Measurements from ENCODE around the gene DPPA3. TPM values are rescaled to one million over a fixed set of nuclear protein-coding genes. Genes with fewer than 3 reads are reported as not detected.
"Not testable (repeated sequence)": the region's sequence is repeated elsewhere in the genome, so short reads cannot be mapped to it uniquely, and the experiment has no call there.

DPPA3 gene
- total RNA-seq, 4 donors from 2014 or later = not detected

DNA sequence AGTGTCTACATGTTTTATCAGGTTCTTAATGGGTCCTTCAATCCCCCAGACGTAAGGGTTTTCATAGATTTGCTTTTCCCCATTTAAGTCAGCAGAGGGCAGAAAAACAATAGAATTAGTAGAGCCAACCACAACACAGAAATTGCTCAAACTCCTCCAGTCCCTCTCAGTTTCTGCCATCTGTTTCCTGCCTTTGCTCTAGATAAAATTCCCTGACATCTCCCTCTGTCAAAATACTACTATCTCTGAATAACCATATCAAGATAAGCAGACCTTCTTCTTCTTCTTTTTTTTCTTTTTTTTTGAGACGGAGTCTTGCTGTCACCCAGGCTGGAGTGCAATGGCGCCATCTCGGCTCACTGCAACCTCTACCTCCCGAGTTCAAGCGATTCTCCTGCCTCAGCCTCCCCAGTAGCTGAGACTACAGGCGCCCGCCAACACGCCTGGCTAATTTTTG lies 33.8 kb upstream of the DPPA3 start:
- DNase-seq; H3K4me1 ChIP-seq; intact Hi-C loops (cut with DNase I; ENCODE audit: low total_unique reads); H3K27me3 ChIP-seq; H3K27ac ChIP-seq; H3K36me3 ChIP-seq; H3K4me3 ChIP-seq; H3K9me3 ChIP-seq: not testable (repeated sequence)
- TF ChIP-seq, protein P1, sequence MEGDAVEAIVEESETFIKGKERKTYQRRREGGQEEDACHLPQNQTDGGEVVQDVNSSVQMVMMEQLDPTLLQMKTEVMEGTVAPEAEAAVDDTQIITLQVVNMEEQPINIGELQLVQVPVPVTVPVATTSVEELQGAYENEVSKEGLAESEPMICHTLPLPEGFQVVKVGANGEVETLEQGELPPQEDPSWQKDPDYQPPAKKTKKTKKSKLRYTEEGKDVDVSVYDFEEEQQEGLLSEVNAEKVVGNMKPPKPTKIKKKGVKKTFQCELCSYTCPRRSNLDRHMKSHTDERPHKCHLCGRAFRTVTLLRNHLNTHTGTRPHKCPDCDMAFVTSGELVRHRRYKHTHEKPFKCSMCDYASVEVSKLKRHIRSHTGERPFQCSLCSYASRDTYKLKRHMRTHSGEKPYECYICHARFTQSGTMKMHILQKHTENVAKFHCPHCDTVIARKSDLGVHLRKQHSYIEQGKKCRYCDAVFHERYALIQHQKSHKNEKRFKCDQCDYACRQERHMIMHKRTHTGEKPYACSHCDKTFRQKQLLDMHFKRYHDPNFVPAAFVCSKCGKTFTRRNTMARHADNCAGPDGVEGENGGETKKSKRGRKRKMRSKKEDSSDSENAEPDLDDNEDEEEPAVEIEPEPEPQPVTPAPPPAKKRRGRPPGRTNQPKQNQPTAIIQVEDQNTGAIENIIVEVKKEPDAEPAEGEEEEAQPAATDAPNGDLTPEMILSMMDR (IDR thresholded peaks at IDR 0.05) = peak in 1 of 4 experiments; percentile 43

DNA sequence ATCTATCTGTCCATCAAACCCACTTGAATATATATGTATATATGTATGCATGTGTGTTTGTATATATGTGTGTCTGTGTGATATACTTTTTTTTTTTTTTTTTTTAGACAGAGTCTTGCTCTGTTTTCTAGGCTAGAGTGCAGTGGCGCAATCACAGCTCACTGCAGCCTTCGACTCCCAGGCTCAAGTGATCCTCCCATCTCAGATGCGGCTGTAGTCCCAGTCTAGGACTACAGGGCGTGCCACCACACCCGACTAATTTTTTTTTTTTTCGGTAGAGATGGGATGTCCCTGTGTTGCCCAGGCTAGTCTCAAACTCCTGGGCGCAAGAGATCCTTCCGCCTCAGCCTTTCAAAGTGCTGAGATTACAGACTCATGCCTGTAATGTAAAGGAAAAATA lies 32.5 kb upstream of the DPPA3 start:
- H3K27me3 ChIP-seq = no peaks in the 10 kb centered on the region
- DNase-seq = no peak
- no peaks in the 10 kb centered on the region for H3K4me1 ChIP-seq
- no peak overlapping the region for H3K27ac ChIP-seq
- TF ChIP-seq, protein P1 (IDR thresholded peaks at IDR 0.05) = no peak
- no peak for TF ChIP-seq POLR2A (IDR thresholded peaks at IDR 0.05)
- no peak overlapping the region for H3K4me3 ChIP-seq
- intact Hi-C loops (cut with DNase I; ENCODE audit: low total_unique reads) = no loop called here
- no peaks in the 10 kb centered on the region for H3K9me3 ChIP-seq
- no peaks in the 10 kb centered on the region for H3K36me3 ChIP-seq

DNA sequence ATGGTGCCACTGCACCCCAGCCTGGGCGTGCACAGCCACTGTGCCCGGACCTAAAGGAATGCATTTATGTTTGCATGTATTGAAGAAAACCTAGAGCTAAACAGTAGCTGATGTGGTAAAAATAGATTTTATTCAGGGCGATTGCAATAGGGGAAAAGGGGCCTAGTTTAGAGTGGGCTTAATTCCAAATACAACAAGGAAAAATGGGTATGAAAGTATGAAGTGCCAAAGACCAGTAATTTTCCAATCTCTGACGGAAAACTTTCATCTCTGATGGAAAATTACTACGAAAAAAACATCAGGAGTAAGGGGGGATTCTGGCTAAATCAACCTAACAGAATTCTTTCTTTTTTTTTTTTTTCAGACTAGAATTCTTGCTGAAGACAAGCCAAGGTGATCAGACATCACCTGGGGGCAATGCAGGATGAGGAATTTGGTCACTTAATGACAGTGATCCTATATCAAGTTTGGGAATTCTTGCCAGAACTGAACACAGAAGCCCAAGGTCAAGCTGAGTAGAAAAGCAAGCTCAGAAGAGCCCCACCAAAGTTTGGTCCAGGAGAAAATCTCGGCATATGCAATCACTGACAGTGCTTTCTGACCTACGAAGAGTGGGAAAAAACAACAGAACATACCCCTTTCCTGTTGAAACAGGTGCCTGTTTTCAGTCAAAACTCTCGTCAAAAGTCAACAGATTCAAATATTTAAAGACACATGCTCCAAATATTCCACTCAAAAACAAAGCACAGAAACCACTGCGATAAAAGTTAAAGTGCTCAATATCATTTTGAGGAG lies 31.8 kb upstream of the DPPA3 start:
- Histone ChIP-seq H3K4me1 (no peaks in the 10 kb centered on the region), H3K27me3 (no peaks in the 10 kb centered on the region), H3K4me3 (no peak overlapping the region), H3K9me3 (no peaks in the 10 kb centered on the region), H3K27ac (no peak overlapping the region), H3K36me3 (no peaks in the 10 kb centered on the region)
- intact Hi-C loops (cut with DNase I; ENCODE audit: low total_unique reads) = no loop called here
- TF ChIP-seq POLR2A (IDR thresholded peaks at IDR 0.05) = no peak
- TF ChIP-seq, protein P1 (IDR thresholded peaks at IDR 0.05) = no peak
- DNase-seq = no peak

DNA sequence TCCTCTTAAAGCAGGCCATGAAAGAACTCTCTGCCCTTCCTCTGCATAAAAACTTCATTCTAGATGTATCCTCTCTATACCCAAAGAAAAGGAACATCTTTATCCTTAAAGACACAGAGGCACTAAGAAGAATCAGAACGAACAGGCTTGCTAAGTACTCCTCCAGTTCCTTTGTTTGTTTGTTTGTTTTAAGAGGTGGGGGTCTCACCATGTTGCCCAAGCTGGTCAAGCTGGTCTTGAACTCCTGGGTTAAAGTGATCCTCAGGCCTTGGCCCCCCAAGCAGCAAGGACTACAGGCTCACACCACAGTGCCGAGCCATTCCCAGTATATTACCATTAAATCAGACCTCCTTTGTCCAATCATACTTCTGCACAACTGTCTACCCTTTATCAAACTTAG lies 29.7 kb upstream of the DPPA3 start:
- no peak for TF ChIP-seq POLR2A (IDR thresholded peaks at IDR 0.05)
- TF ChIP-seq, protein P1 (IDR thresholded peaks at IDR 0.05) = no peak
- Histone ChIP-seq H3K36me3 (no peaks in the 10 kb centered on the region), H3K9me3 (no peaks in the 10 kb centered on the region), H3K4me3 (no peak overlapping the region), H3K27ac (no peak overlapping the region), H3K27me3 (no peaks in the 10 kb centered on the region), H3K4me1 (no peaks in the 10 kb centered on the region)
- intact Hi-C loops (cut with DNase I; ENCODE audit: low total_unique reads) = no loop called here
- no peak for DNase-seq

DNA sequence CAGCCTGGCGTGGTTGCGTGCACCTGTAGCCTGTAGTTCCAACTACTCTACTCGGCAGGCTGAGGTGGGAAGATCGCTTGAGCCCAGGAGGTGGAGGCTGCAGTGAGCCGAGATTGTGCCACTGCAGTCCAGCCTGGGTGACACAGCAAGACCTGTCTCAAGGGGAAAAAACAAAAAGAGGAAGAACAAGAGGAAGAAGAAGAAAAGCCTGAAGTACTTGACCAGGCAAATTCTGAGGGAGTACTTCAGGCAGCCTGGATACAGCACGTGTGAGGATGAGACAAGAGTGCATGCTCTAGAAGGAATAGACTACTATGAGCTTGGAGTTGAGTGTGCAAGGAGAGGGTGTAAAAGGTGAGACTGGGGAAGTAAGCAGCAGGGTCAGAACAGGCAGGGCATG lies 17.4 kb upstream of the DPPA3 start:
- no peak for TF ChIP-seq POLR2A (IDR thresholded peaks at IDR 0.05)
- TF ChIP-seq, protein P1 (IDR thresholded peaks at IDR 0.05) = no peak
- Histone ChIP-seq H3K9me3 (no peaks in the 10 kb centered on the region), H3K27ac (no peak overlapping the region), H3K4me3 (no peak overlapping the region), H3K4me1 (no peaks in the 10 kb centered on the region), H3K27me3 (no peaks in the 10 kb centered on the region), H3K36me3 (no peaks in the 10 kb centered on the region)
- DNase-seq = no peak
- intact Hi-C loops (cut with DNase I; ENCODE audit: low total_unique reads) = no loop called here
